SU-DHL-6 (cell line): ENCODE data around the gene IRAK1.

Experiments used
- H2AFZ ChIP-seq: fragments of 200-600 bp; sonication (generic); 2 replicates; pipeline ENCODE4 v1.6.1; 2014; ENCODE audit warnings: low read depth, mild to moderate bottlenecking, moderate library complexity, mixed read lengths, antibody characterized with exemption, low read length; ENCODE audit not compliant: severe bottlenecking
- H3F3A ChIP-seq: fragments of 200-600 bp; shearing (Covaris generic); 2 replicates; pipeline ENCODE4 v1.6.0; 2016; ENCODE audit warnings: antibody characterized with exemption, mild to moderate bottlenecking; ENCODE audit not compliant: insufficient read depth
- H3K27ac ChIP-seq: fragments of 200-600 bp; sonication (generic); 2 replicates; pipeline ENCODE4 v1.5.1; 2016; ENCODE audit warnings: low read depth, mild to moderate bottlenecking, low read length, moderate library complexity, mixed read lengths
- H3K27me3 ChIP-seq: fragments of 200-600 bp; sonication (generic), shearing (Covaris generic); 2 replicates; pipeline ENCODE4 v1.6.0; 2014; ENCODE audit warnings: mild to moderate bottlenecking, low read length
- H3K36me3 ChIP-seq: fragments of 200-600 bp; sonication (generic); 2 replicates; pipeline ENCODE4 v1.6.1; 2014; ENCODE audit warnings: mild to moderate bottlenecking, low read length, mixed read lengths
- H3K4me2 ChIP-seq: fragments of 300-600, 200-600 bp; shearing (Covaris generic), sonication (generic); 2 replicates; pipeline ENCODE4 v1.6.0; 2014; ENCODE audit warnings: low read length, low read depth, mild to moderate bottlenecking; ENCODE audit not compliant: poor library complexity, severe bottlenecking
- H3K4me3 ChIP-seq: fragments of 200-600 bp; sonication (generic); 2 replicates; pipeline ENCODE4 v1.5.1; 2014; ENCODE audit warnings: antibody characterized with exemption, low read length, mild to moderate bottlenecking, mixed read lengths; ENCODE audit not compliant: insufficient read depth, poor library complexity, severe bottlenecking
- H3K79me2 ChIP-seq: fragments of 200-600 bp; sonication (generic); 2 replicates; pipeline ENCODE4 v1.6.1; 2014; ENCODE audit warnings: mild to moderate bottlenecking, low read length, moderate library complexity; ENCODE audit not compliant: insufficient read depth
- H3K9ac ChIP-seq: fragments of 200-600 bp; sonication (generic); 2 replicates; pipeline ENCODE4 v1.7.0; 2014; ENCODE audit warnings: mild to moderate bottlenecking, low read length
- H3K9me2 ChIP-seq: fragments of 200-600 bp; sonication (generic); replicated peaks from 2 replicates; pipeline ENCODE4 v1.6.1; 2014; ENCODE audit warnings: low read length; ENCODE audit not compliant: insufficient read depth
- H3K9me3 ChIP-seq: fragments of 200-600 bp; sonication (generic); 2 replicates; pipeline ENCODE4 v1.6.1; 2014; ENCODE audit warnings: low read length, mixed read lengths; ENCODE audit not compliant: insufficient read depth
- H4K20me1 ChIP-seq: fragments of 200-600 bp; sonication (generic); 2 replicates; pipeline ENCODE4 v1.6.1; 2014; ENCODE audit warnings: low read depth, mild to moderate bottlenecking, antibody characterized with exemption, low read length, moderate library complexity, mixed read lengths
- CTCF ChIP-seq: fragments of 200-600 bp; sonication (generic); IDR thresholded peaks from one replicate; pipeline ENCODE4 v1.5.1; 2017; ENCODE audit warnings: antibody characterized with exemption, mild to moderate bottlenecking, low read length, moderate library complexity; ENCODE audit not compliant: insufficient read depth, poor library complexity, severe bottlenecking
- EZH2phosphoT487 ChIP-seq: fragments of 200-600 bp; sonication (generic), shearing (Covaris generic); conservative IDR thresholded peaks from 2 replicates; pipeline ENCODE4 v1.6.1; 2018; ENCODE audit warnings: mild to moderate bottlenecking, antibody characterized with exemption, low read length, moderate library complexity, mixed read lengths

Gene IRAK1

DNA sequence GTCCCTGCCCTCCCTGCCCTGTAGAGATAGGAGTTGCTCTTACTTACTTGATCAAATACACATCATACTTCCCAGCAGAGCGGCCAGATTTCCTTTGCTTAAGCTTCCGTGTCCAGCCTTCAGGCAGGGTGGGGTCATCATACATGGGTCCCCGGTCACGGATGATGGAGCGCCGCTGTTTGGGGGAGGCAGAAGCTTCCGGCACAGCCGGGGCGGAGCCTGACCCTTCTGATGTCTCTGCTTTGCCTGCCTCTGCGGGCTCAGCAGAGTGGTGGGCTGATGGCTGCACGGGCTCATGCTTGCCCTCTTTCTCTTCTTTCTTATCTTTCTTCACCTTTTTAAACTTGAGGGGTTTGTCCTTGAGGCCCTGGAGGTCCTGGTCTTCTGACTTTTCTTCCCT is 12.5 kb upstream of the IRAK1 start:
- Histone ChIP-seq H3K36me3 (no peaks in the 10 kb centered on the region), H3K27ac (no peak overlapping the region), H3F3A (no peaks in the 10 kb centered on the region), H4K20me1 (no peaks in the 10 kb centered on the region), H3K9me2 (no peaks in the 10 kb centered on the region), H3K4me2 (no peak overlapping the region), H3K4me3 (no peak overlapping the region), H3K9ac (no peak overlapping the region), H2AFZ (no peak overlapping the region), H3K27me3 (no peaks in the 10 kb centered on the region), H3K9me3 (no peaks in the 10 kb centered on the region), H3K79me2 (peaks cover 10% of the 10 kb centered on the region; the same call in 1 of the 2 replicates)
- TF ChIP-seq EZH2phosphoT487: no peak
- TF ChIP-seq CTCF: no peak

DNA sequence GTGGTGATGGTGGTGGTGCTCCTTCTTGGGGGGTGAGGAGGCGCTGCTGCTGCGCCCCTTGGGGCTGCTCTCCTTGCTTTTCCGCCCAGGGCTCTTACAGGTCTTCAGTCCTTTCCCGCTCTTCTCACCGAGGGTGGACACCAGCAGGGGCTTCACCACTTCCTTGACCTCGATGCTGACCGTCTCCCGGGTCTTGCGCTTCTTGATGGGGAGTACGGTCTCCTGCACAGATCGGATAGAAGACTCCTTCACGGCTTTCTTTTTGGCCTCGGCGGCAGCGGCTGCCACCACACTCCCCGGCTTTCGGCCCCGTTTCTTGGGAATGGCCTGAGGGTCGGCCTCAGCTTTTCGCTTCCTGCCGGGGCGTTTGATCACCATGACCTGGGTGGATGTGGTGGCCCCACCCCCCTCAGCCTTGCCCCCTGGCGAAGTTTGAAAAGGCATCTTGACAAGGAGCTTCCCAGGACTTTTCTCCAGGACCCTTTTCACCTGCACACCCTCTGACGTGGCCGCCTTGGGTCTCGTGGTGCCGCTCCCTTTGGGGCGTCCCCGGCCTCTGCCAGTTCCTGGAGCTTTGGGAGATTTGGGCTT is 11.1 kb upstream of the IRAK1 start:
- TF ChIP-seq EZH2phosphoT487 (no peak), CTCF (no peak)
- no peak overlapping the region for H3K4me3 ChIP-seq
- peaks cover 7% of the 10 kb centered on the region; the same call in 1 of the 2 replicates for H3K79me2 ChIP-seq
- no peak overlapping the region for H3K4me2 ChIP-seq
- no peaks in the 10 kb centered on the region for H3K36me3 ChIP-seq
- H2AFZ ChIP-seq: no peak overlapping the region
- H3K27ac ChIP-seq: no peak overlapping the region
- no peaks in the 10 kb centered on the region for H3K9me2 ChIP-seq
- no peaks in the 10 kb centered on the region for H3K9me3 ChIP-seq
- H3K9ac ChIP-seq: no peak overlapping the region
- no peaks in the 10 kb centered on the region for H4K20me1 ChIP-seq
- no peaks in the 10 kb centered on the region for H3F3A ChIP-seq
- no peaks in the 10 kb centered on the region for H3K27me3 ChIP-seq

DNA sequence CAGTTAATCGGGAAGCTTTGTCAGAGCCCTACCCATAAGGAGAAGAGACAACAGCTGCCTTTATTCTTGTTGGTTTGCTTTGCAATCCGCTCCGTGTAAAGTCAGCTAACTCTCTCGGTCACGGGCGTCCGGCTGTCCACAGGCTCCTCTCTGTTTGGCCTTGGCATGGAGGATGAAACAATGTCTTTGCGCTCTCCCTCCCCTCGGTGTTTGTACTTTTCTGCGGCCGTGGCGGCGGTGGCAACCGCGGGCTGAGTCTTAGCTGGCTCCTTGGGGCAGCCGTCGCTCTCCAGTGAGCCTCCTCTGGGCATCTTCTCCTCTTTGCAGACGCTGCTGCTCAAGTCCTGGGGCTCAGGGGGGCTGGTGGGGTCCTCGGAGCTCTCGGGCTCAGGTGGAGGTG is 10.6 kb upstream of the IRAK1 start:
- H3K79me2 ChIP-seq: 0 out of 2 replicates have a peak, but pooled peaks cover 3% of the 10 kb centered on the region
- no peak overlapping the region for H3K4me3 ChIP-seq
- H4K20me1 ChIP-seq: no peaks in the 10 kb centered on the region
- no peak for TF ChIP-seq CTCF
- TF ChIP-seq EZH2phosphoT487: no peak
- no peaks in the 10 kb centered on the region for H3F3A ChIP-seq
- H3K36me3 ChIP-seq: no peaks in the 10 kb centered on the region
- no peak overlapping the region for H2AFZ ChIP-seq
- H3K4me2 ChIP-seq: no peak overlapping the region
- H3K9ac ChIP-seq: no peak overlapping the region
- no peak overlapping the region for H3K27ac ChIP-seq
- no peaks in the 10 kb centered on the region for H3K9me2 ChIP-seq
- no peaks in the 10 kb centered on the region for H3K27me3 ChIP-seq
- no peaks in the 10 kb centered on the region for H3K9me3 ChIP-seq
